Kidney (tissue), 14 donors: ENCODE data around the gene ARHGEF11. TPM values are rescaled to one million over a fixed set of nuclear protein-coding genes. Genes with fewer than 3 reads are reported as not detected.
A peak's percentile ranks its signal among the peaks of the same experiment; 100 is the strongest.

ENCODE experiments used
- DNase-seq, 5 donors: peaks; one replicate each; pipeline ENCODE4 v3.0.0-alpha.2; 2013 to 2020
- FAIRE-seq: peaks from 2 replicates; lab custom pipeline; 2012; peaks lifted over from hg19 to GRCh38; lab: Jason Lieb, UNC
- H3K27ac ChIP-seq, 2 donors: one replicate each; pipeline ENCODE4 v1.7.0; 2013; ENCODE audit warnings: low read depth in 2 of 2, low read length in 2 of 2, inconsistent platforms in 1 of 2
- H3K27me3 ChIP-seq: one replicate; pipeline ENCODE4 v1.7.1; 2013; ENCODE audit warnings: low read length, inconsistent platforms; ENCODE audit not compliant: control insufficient read depth, insufficient read depth
- H3K36me3 ChIP-seq, 3 donors: one replicate each; pipeline versions ENCODE4 v1.7.0 to v1.7.1; 2013; ENCODE audit warnings: low read length in 3 of 3, control low read depth in 1 of 3, inconsistent platforms in 1 of 3; ENCODE audit not compliant: insufficient read depth in 3 of 3, control insufficient read depth in 2 of 3
- H3K4me1 ChIP-seq, 3 donors: one replicate each; pipeline versions ENCODE4 v1.7.0 to v1.7.1; 2013; ENCODE audit warnings: low read length in 3 of 3, inconsistent platforms in 1 of 3, low read depth in 1 of 3; ENCODE audit not compliant: control insufficient read depth in 2 of 3, insufficient read depth in 2 of 3
- H3K4me3 ChIP-seq, 3 donors: one replicate each; pipeline versions ENCODE4 v1.7.0 to v1.8.1; 2013; ENCODE audit warnings: low read length in 3 of 3, control low read depth in 1 of 3, inconsistent platforms in 1 of 3
- H3K9ac ChIP-seq, 3 donors: one replicate each; pipeline versions ENCODE4 v1.7.0 to v1.7.1; 2013; ENCODE audit warnings: low read length in 3 of 3, control low read depth in 1 of 3, inconsistent platforms in 1 of 3
- H3K9me3 ChIP-seq, 3 donors: one replicate each; pipeline versions ENCODE4 v1.7.0 to v1.7.1; 2013; ENCODE audit warnings: low read length in 3 of 3, control low read depth in 1 of 3, inconsistent platforms in 1 of 3; ENCODE audit not compliant: control insufficient read depth in 2 of 3, insufficient read depth in 1 of 3
- intact Hi-C: fragments of 100-400 bp; cut with DNase I; formaldehyde crosslinking; loops from one replicate; pipeline ENCODE4 v1.11.1; 2022
- polyA plus RNA-seq: library from polyadenylated mRNA; stranded (reverse); fragments of 350-450 nt; fragmentation: Illumina TruSeq; extraction: RNeasy Lipid Tissue Mini Kit (QIAGEN cat#74804); gene quantifications from one replicate; pipeline ENCODE4 v1.2.3, GENCODE V29; 2014; ENCODE audit warnings: low read depth, low replicate concordance; ENCODE audit not compliant: insufficient read depth
- total RNA-seq: library from RNA; stranded (reverse); fragmentation: NEBNext Ultra II Directional; extraction: Animal tissue kit (Norgen Biotek cat#: 25700); gene quantifications from one replicate; pipeline ENCODE4 v1.2.1, GENCODE V29; 2021
- TF ChIP-seq, protein P1 (sequence below): IDR thresholded peaks from 3 replicates; pipeline ENCODE4 v1.5.1; 2012; ENCODE audit warnings: mild to moderate bottlenecking, moderate library complexity, borderline replicate concordance; ENCODE audit not compliant: insufficient read depth; ENCODE audit errors: extremely low read depth
- donor health status: control.
- donor health status: control.
- donor health status: control.
- donor health status: control.
- donor health status: control.
- donor health status: DM: yes; HTN: yes; CAD: no.
- donor health status: Normal renal cell carcinoma (clear cell type).

The ARHGEF11 gene
- total and polyA plus RNA-seq, 2 donors from 2014 or later: 8.8 to 36.4 TPM

- no peak overlapping the region for H3K4me3 ChIP-seq
- H3K4me1 ChIP-seq: peaks cover 0 to 3% (median 0%) of the 10 kb centered on the region in 3 donors
- intact Hi-C loops: no loop called here
- no peak overlapping the region for H3K27ac ChIP-seq
- H3K36me3 ChIP-seq: no peaks in the 10 kb centered on the region
- FAIRE-seq: no peak
- DNase-seq: no peak
- no peak overlapping the region for H3K9ac ChIP-seq
- TF ChIP-seq, protein P1, sequence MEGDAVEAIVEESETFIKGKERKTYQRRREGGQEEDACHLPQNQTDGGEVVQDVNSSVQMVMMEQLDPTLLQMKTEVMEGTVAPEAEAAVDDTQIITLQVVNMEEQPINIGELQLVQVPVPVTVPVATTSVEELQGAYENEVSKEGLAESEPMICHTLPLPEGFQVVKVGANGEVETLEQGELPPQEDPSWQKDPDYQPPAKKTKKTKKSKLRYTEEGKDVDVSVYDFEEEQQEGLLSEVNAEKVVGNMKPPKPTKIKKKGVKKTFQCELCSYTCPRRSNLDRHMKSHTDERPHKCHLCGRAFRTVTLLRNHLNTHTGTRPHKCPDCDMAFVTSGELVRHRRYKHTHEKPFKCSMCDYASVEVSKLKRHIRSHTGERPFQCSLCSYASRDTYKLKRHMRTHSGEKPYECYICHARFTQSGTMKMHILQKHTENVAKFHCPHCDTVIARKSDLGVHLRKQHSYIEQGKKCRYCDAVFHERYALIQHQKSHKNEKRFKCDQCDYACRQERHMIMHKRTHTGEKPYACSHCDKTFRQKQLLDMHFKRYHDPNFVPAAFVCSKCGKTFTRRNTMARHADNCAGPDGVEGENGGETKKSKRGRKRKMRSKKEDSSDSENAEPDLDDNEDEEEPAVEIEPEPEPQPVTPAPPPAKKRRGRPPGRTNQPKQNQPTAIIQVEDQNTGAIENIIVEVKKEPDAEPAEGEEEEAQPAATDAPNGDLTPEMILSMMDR: no peak
- peaks cover 0 to 4% (median 2%) of the 10 kb centered on the region in 3 donors for H3K9me3 ChIP-seq
- H3K27me3 ChIP-seq: no peaks in the 10 kb centered on the region
Observed at GRCh38 chr1:157025856-157026255, 19.7 kb downstream of the ARHGEF11 start.

DNA sequence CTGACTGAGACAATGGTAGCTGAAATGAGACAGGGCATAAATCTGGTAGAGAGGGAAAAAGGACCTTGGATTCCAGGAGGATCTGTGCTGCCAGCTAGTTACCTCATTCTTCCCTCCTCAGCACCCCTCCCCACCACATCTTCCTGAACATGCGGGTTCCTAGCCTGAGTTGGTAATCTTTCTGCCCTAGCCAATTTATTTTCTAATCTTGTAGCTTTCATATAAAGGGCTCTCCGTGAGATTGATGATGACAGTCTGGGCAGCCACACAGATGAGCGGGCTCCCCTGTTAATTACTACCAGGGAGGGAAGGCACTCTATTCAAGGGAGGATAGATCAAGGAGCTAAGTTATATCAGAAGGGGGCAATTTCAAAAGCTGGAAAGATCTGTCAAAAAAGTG is 20.2 kb downstream of the ARHGEF11 start:
- Histone ChIP-seq H3K9ac (no peak overlapping the region), H3K36me3 (no peaks in the 10 kb centered on the region), H3K4me1 (peaks cover 0 to 3% (median 0%) of the 10 kb centered on the region in 3 donors), H3K9me3 (peaks cover 0 to 4% (median 2%) of the 10 kb centered on the region in 3 donors), H3K27ac (no peak overlapping the region), H3K27me3 (no peaks in the 10 kb centered on the region), H3K4me3 (no peak overlapping the region)
- FAIRE-seq (no peak), DNase-seq (peak in 1 of 5 donors; percentile 16)
- TF ChIP-seq, protein P1: no peak
- intact Hi-C loops: no loop called here

GRCh38 chr1:157021688-157022087 is 23.9 kb downstream of the ARHGEF11 start:
- Histone ChIP-seq H3K36me3 (no peaks in the 10 kb centered on the region), H3K4me3 (no peak overlapping the region), H3K9me3 (peaks cover 0 to 4% (median 2%) of the 10 kb centered on the region in 3 donors), H3K9ac (no peak overlapping the region), H3K4me1 (peaks cover 0 to 3% (median 0%) of the 10 kb centered on the region in 3 donors), H3K27ac (no peak overlapping the region), H3K27me3 (no peaks in the 10 kb centered on the region)
- DNase-seq (no peak), FAIRE-seq (no peak)
- TF ChIP-seq, protein P1: no peak
- intact Hi-C loops: no loop called here

DNA sequence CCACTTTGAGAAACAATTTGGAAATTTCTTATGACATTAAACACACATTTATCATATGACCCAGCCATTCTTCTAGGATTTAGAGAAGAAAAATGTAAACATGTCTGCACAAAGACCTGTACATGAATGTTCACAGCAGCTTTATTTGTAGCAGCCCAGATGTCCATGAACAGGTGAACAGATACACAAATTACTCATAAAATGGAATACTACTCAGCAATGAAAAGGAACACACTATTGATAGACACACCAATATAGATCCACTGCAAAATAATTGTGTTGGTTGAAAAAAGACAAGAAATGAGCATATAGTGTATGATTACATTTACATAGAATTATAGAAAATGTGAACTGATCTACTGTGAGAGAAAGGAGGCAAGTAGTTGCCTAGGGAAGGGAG is 26.1 kb downstream of the ARHGEF11 start:
- intact Hi-C loops: no loop called here
- peaks cover 0 to 4% (median 2%) of the 10 kb centered on the region in 3 donors for H3K9me3 ChIP-seq
- no peak for DNase-seq
- no peak overlapping the region for H3K27ac ChIP-seq
- no peak overlapping the region for H3K4me3 ChIP-seq
- no peaks in the 10 kb centered on the region for H3K36me3 ChIP-seq
- no peak for FAIRE-seq
- H3K4me1 ChIP-seq: no peaks in the 10 kb centered on the region
- TF ChIP-seq, protein P1: no peak
- H3K9ac ChIP-seq: no peak overlapping the region
- H3K27me3 ChIP-seq: no peaks in the 10 kb centered on the region
